ENCODE results near the gene OPTN. TPM values are rescaled to one million over a fixed set of nuclear protein-coding genes. Genes with fewer than 3 reads are reported as not detected.

OPTN gene
- total RNA-seq, 6 donors from 2014 or later, result 35.3 to 60.1 (median 52.2) TPM

DNA sequence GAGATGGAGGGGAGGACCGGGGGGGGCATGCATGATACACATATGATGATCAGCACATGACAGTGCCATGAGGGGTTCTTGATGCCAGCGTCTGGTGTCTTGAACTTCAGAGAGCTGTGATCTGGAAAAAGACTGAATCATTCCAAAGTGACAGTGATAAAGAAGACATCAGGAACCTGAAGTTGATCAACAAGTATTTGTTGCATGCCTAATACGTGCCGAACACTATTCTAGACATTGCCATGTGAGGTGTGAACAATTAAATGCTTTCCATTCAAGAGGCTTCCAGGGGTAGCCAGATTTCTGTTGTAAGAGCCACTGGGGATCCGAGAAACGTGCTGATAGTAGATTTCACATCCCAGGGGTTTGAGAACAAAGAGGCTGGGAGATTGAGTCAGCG, 67.6 kb downstream of the OPTN start:
- Histone ChIP-seq H3K27me3 (no peaks in the 10 kb centered on the region), H3K4me3 (no peak overlapping the region), H3K4me1 (no peaks in the 10 kb centered on the region), H3K27ac (no peak overlapping the region), H3K36me3 (no peaks in the 10 kb centered on the region), H3K9me3 (no peaks in the 10 kb centered on the region)
- ATAC-seq (ENCODE audit: low FRiP score in 2 of 2) (no peak), DNase-seq (no peak)
- WGBS, 2 donors, result 89 to 96% methylated on average over 7 of the region's 7 CpGs
- no peak for TF ChIP-seq EP300 (IDR thresholded peaks at IDR 0.05)
- TF ChIP-seq, protein P1, sequence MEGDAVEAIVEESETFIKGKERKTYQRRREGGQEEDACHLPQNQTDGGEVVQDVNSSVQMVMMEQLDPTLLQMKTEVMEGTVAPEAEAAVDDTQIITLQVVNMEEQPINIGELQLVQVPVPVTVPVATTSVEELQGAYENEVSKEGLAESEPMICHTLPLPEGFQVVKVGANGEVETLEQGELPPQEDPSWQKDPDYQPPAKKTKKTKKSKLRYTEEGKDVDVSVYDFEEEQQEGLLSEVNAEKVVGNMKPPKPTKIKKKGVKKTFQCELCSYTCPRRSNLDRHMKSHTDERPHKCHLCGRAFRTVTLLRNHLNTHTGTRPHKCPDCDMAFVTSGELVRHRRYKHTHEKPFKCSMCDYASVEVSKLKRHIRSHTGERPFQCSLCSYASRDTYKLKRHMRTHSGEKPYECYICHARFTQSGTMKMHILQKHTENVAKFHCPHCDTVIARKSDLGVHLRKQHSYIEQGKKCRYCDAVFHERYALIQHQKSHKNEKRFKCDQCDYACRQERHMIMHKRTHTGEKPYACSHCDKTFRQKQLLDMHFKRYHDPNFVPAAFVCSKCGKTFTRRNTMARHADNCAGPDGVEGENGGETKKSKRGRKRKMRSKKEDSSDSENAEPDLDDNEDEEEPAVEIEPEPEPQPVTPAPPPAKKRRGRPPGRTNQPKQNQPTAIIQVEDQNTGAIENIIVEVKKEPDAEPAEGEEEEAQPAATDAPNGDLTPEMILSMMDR (IDR thresholded peaks at IDR 0.05), result no peak
- TF ChIP-seq POLR2A (IDR thresholded peaks at IDR 0.05), result no peak
- TF ChIP-seq POLR2AphosphoS5 (IDR thresholded peaks at IDR 0.05), result no peak

DNA sequence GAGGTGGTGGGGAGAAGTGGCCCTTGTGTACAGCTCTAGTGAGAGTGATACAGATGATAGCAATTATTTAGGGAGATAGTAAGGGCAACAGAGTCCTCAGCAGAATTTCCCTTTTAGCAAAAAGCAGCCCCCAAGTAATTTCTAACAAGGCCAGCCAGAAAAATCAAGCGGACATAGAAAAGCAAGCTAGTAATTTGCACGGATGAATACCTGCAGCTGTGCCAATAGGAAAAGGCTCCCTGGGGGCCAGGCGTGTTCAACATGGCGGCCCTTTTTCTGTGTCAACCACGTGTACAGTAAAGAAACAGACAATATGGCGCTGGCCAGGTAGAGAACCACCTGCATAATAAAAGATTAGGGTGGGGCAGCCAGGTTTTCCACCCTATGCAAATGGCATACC, 68.8 kb downstream of the OPTN start:
- no peak overlapping the region for H3K27ac ChIP-seq
- no peaks in the 10 kb centered on the region for H3K27me3 ChIP-seq
- H3K9me3 ChIP-seq, result no peaks in the 10 kb centered on the region
- no peaks in the 10 kb centered on the region for H3K36me3 ChIP-seq
- H3K4me1 ChIP-seq, result no peaks in the 10 kb centered on the region
- DNase-seq (no peak), ATAC-seq (ENCODE audit: low FRiP score in 2 of 2) (no peak)
- 89 to 91% methylated on average over 6 of the region's 6 CpGs for WGBS, 2 donors
- no peak overlapping the region for H3K4me3 ChIP-seq
- TF ChIP-seq POLR2A (IDR thresholded peaks at IDR 0.05) (no peak), EP300 (IDR thresholded peaks at IDR 0.05) (no peak), POLR2AphosphoS5 (IDR thresholded peaks at IDR 0.05) (no peak)
- TF ChIP-seq, protein P1 (IDR thresholded peaks at IDR 0.05), result no peak

DNA sequence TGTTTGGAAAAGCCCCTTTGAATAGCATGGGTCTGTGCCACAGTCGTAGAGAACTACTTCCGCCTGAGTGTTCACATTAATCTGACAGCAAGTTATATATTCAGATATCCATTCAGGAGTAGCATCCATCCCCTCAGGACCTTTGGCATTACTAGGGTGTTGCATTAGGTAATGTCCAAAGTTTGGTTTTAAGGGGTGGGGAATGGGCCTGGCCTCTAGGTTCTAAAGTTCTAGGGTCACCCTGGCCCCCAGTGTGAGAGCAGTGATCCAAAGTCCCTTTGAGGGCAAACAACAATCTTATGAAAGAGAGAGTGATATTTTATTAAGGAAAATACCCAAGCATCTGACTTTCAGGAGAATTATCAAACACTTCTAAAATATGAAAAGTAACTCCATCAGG, 73.7 kb downstream of the OPTN start:
- 97 to 100% methylated on average over 2 of the region's 2 CpGs for WGBS, 2 donors
- ATAC-seq (ENCODE audit: low FRiP score in 2 of 2) (no peak), DNase-seq (no peak)
- H3K4me3 ChIP-seq, result no peak overlapping the region
- no peak overlapping the region for H3K27ac ChIP-seq
- no peaks in the 10 kb centered on the region for H3K9me3 ChIP-seq
- H3K4me1 ChIP-seq, result no peaks in the 10 kb centered on the region
- H3K27me3 ChIP-seq, result no peaks in the 10 kb centered on the region
- TF ChIP-seq POLR2A (IDR thresholded peaks at IDR 0.05), result no peak
- TF ChIP-seq, protein P1 (IDR thresholded peaks at IDR 0.05), result no peak
- TF ChIP-seq EP300 (IDR thresholded peaks at IDR 0.05), result no peak
- no peak for TF ChIP-seq POLR2AphosphoS5 (IDR thresholded peaks at IDR 0.05)
- H3K36me3 ChIP-seq, result no peaks in the 10 kb centered on the region

DNA sequence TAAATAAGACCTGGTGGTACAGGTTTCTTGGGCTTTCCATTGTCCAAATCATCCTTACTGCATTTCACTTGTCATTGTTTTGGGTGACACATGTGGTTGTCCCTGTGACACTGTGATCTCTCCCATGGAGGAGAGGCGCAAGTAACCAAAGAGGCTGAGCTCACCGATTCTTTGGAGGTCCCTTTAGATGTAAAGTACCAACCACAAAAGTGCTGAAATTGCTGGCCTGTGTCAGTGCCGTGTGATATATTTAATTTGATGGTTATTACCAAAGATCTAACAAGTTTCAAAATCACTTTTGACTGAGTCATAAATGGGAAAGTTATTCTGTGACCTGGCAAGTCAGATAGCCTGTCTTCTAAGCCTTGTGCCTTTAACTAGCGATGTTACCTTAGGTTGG, 80.8 kb downstream of the OPTN start:
- H3K9me3 ChIP-seq, result no peaks in the 10 kb centered on the region
- no peaks in the 10 kb centered on the region for H3K27me3 ChIP-seq
- WGBS, 2 donors, result 86 to 93% methylated on average over 4 of the region's 4 CpGs
- no peak overlapping the region for H3K27ac ChIP-seq
- DNase-seq (no peak), ATAC-seq (ENCODE audit: low FRiP score in 2 of 2) (no peak)
- no peak for TF ChIP-seq POLR2AphosphoS5 (IDR thresholded peaks at IDR 0.05)
- TF ChIP-seq POLR2A (IDR thresholded peaks at IDR 0.05), result no peak
- no peak for TF ChIP-seq EP300 (IDR thresholded peaks at IDR 0.05)
- TF ChIP-seq, protein P1 (IDR thresholded peaks at IDR 0.05), result no peak
- H3K36me3 ChIP-seq, result no peaks in the 10 kb centered on the region
- no peaks in the 10 kb centered on the region for H3K4me1 ChIP-seq
- H3K4me3 ChIP-seq, result no peak overlapping the region

DNA sequence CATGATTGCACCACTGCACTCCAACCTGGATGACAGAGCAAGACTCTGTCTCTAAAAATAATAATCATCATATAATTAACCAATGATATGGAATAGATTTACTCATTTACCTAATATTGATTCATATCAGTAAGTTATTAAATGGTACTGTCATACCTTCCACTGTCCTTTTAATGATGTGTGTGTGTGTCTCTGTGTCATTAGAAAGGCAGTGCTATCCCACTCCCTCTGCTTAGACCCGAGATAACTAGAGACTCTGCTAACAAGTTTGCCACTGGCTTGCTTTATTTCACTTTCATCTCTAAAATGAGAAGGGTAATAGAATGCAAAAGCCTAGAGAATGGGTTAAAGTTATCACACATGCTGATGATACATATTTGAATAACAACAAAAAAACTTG, 82.5 kb downstream of the OPTN start:
- Histone ChIP-seq H3K27ac (no peak overlapping the region), H3K9me3 (no peaks in the 10 kb centered on the region), H3K36me3 (no peaks in the 10 kb centered on the region), H3K4me1 (no peaks in the 10 kb centered on the region), H3K27me3 (no peaks in the 10 kb centered on the region), H3K4me3 (no peak overlapping the region)
- DNase-seq (no peak), ATAC-seq (ENCODE audit: low FRiP score in 2 of 2) (no peak)
- TF ChIP-seq, protein P1 (IDR thresholded peaks at IDR 0.05), result no peak
- no peak for TF ChIP-seq POLR2A (IDR thresholded peaks at IDR 0.05)
- 92 to 94% methylated on average over 1 of the region's 1 CpG for WGBS, 2 donors

Measured in upper lobe of left lung (tissue), 6 donors.